CD4-positive, alpha-beta T cell (primary cell): ENCODE data around the gene PTPRN2. TPM values are rescaled to one million over a fixed set of nuclear protein-coding genes. Genes with fewer than 3 reads are reported as not detected.

Experiments
- ATAC-seq: fragments of 200-7000 bp; cut with Tn5 transposase; one replicate; pipeline ENCODE4 v1.10.0; 2022; ENCODE audit warnings: mild to moderate bottlenecking; ENCODE audit not compliant: poor library complexity
- CTCF ChIA-PET: fragments of 350-600 bp; sonication (Branson Sonifier 250); formaldehyde crosslinking; loops from one replicate; lab custom pipeline; 2021; ENCODE audit warnings: antibody characterized with exemption, inconsistent platforms; lab: Charles Lee
- POLR2A ChIA-PET: fragments of 350-600 bp; sonication (Branson Sonifier 250); formaldehyde crosslinking; loops from one replicate; lab custom pipeline; 2021; ENCODE audit warnings: antibody characterized with exemption, inconsistent platforms; lab: Charles Lee
- DNase-seq, 14 experiments: peaks; one replicate each; pipeline ENCODE4 v3.0.0-alpha.2; 2013 to 2020; ENCODE audit warnings: mixed read lengths in 2 of 14
- H3K27ac ChIP-seq, 2 donors: one replicate each; pipeline versions ENCODE4 v1.5.1 to v1.7.0; 2013; ENCODE audit warnings: low read length in 2 of 2, low read depth in 1 of 2, mild to moderate bottlenecking in 1 of 2
- H3K27me3 ChIP-seq, 2 experiments: 1 replicate in 1 of 2; 2 replicates in 1 of 2; pipeline versions ENCODE4 v1.6.1 to v1.7.0; 2013; ENCODE audit warnings: low read length in 2 of 2, control low read depth in 1 of 2, mild to moderate bottlenecking in 1 of 2, moderate library complexity in 1 of 2; ENCODE audit not compliant: insufficient read depth in 2 of 2, control insufficient read depth in 1 of 2
- H3K36me3 ChIP-seq: one replicate; pipeline ENCODE4 v1.6.1; 2013; ENCODE audit warnings: low read length, control low read depth; ENCODE audit not compliant: insufficient read depth
- H3K4me1 ChIP-seq: one replicate; pipeline ENCODE4 v1.6.1; 2013; ENCODE audit warnings: low read length, control low read depth; ENCODE audit not compliant: insufficient read depth
- H3K4me3 ChIP-seq: one replicate; pipeline ENCODE4 v1.5.1; 2013; ENCODE audit warnings: mild to moderate bottlenecking, low read length, moderate library complexity
- H3K9me3 ChIP-seq, 2 experiments: 1 replicate in 1 of 2; 2 replicates in 1 of 2; pipeline versions ENCODE4 v1.6.1 to v1.7.0; 2013; ENCODE audit warnings: low read length in 2 of 2, mild to moderate bottlenecking in 2 of 2, control low read depth in 1 of 2, moderate library complexity in 1 of 2; ENCODE audit not compliant: control insufficient read depth in 1 of 2, insufficient read depth in 1 of 2
- H3K27ac Mint-ChIP-seq: one replicate; pipeline ENCODE4 v1.8.0; 2020; ENCODE audit warnings: mixed read lengths
- H3K27me3 Mint-ChIP-seq: one replicate; pipeline ENCODE4 v1.8.0; 2021; ENCODE audit warnings: mixed read lengths
- H3K36me3 Mint-ChIP-seq: one replicate; pipeline ENCODE4 v1.8.0; 2021; ENCODE audit warnings: low read depth, mixed read lengths
- H3K4me1 Mint-ChIP-seq: one replicate; pipeline ENCODE4 v1.8.0; 2021; ENCODE audit warnings: low read depth, mixed read lengths
- H3K4me3 Mint-ChIP-seq: one replicate; pipeline ENCODE4 v1.8.0; 2020; ENCODE audit warnings: mild to moderate bottlenecking, mixed read lengths
- H3K9me3 Mint-ChIP-seq: one replicate; pipeline ENCODE4 v1.8.0; 2020; ENCODE audit warnings: mixed read lengths
- intact Hi-C, 2 experiments: fragments of 100-400 bp; cut with DNase I in 1 of 2; cut with micrococcal nuclease in 1 of 2; formaldehyde crosslinking; loops; one replicate each; pipeline versions ENCODE4 v1.15.1 to v1.9.0; 2023 to 2025; cut with DNase I, micrococcal nuclease
- total RNA-seq, 174 experiments: library from RNA in 2 of 174; stranded (reverse) in 2 of 174; gene quantifications; one replicate each; pipeline ENCODE4 v1.2.3 and lab custom pipeline; 2021 to 2026
- TF ChIP-seq, protein P1 (sequence below): fragments of 200-600 bp; IDR thresholded peaks from one replicate; pipeline ENCODE4 v1.8.0; 2022; ENCODE audit warnings: antibody characterized with exemption, mild to moderate bottlenecking

The PTPRN2 gene
- total RNA-seq, 2 experiments from 2014 or later: 0.34 to 0.44 TPM

DNA sequence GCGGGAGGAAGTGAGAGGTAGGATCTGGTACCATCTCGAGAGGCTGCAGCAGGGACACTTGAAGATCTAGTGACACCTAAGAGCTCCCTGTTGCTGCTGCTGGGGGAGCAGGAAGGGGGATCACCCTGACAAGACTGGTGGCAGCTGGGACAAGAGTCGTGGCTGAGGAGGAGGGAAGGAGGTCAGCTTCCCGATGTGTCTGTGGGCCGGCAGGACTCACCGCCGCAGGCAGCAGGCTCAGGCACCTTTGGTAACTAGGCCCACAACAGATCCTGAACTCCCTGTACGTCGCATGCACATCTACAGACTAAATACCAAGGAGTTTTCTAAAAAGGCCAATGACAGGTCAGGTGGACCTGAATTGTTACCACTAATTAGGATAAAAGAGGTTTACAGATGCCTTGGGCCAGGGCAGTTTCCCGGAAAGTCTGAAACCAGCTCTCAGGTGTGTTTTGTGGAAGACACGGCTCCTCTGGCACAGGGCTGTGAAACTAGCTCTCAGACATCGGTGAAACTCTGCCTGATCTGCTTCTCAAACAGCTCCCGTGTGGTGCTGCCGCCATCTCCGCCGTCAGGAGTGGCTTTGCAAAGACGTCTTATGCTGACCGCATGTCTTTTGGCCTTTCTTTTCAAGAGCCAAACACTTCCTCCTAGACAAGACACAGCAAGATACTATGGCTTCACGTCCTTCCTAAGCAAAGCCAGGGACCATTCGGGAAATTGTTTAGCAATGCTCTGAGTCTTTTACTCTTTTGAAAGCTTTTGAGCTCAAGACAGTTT lies 609.7 kb downstream of the PTPRN2 start:
- Mint-ChIP-seq H3K4me1 (no peaks in the 10 kb centered on the region), H3K36me3 (peaks cover 6% of the 10 kb centered on the region), H3K27me3 (peaks cover 11% of the 10 kb centered on the region), H3K4me3 (no peak overlapping the region), H3K27ac (no peak overlapping the region), H3K9me3 (peaks cover 5% of the 10 kb centered on the region)
- H3K4me1 ChIP-seq: no peaks in the 10 kb centered on the region
- intact Hi-C loops: no loop called here
- peaks cover 28 to 35% of the 10 kb centered on the region in 2 experiments for H3K9me3 ChIP-seq
- no peaks in the 10 kb centered on the region for H3K36me3 ChIP-seq
- no peak overlapping the region for H3K4me3 ChIP-seq
- H3K27ac ChIP-seq: no peak overlapping the region
- CTCF ChIA-PET: no interaction called here
- TF ChIP-seq, protein P1, sequence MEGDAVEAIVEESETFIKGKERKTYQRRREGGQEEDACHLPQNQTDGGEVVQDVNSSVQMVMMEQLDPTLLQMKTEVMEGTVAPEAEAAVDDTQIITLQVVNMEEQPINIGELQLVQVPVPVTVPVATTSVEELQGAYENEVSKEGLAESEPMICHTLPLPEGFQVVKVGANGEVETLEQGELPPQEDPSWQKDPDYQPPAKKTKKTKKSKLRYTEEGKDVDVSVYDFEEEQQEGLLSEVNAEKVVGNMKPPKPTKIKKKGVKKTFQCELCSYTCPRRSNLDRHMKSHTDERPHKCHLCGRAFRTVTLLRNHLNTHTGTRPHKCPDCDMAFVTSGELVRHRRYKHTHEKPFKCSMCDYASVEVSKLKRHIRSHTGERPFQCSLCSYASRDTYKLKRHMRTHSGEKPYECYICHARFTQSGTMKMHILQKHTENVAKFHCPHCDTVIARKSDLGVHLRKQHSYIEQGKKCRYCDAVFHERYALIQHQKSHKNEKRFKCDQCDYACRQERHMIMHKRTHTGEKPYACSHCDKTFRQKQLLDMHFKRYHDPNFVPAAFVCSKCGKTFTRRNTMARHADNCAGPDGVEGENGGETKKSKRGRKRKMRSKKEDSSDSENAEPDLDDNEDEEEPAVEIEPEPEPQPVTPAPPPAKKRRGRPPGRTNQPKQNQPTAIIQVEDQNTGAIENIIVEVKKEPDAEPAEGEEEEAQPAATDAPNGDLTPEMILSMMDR: no peak
- ATAC-seq (no peak), DNase-seq (no peak)
- POLR2A ChIA-PET: no interaction called here
- no peaks in the 10 kb centered on the region for H3K27me3 ChIP-seq

DNA sequence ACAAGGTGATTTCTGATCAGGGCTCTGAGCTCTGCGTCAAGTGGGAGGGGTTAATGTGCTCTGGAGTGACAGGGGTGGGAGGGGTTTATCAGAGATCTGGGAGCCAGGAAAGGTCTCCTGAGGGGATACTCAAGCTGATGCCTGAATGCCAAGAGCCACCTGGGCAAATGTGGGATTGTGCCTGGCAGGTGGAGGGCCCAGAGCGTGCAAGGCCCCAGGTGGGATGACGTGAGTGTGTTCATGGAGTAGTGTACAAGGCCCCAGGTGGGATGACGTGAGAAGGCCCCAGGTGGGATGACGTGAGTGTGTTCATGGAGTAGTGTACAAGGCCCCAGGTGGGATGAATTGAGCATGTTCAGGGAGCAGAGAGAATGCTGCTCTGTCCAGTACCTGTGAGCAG lies 610.3 kb downstream of the PTPRN2 start:
- TF ChIP-seq, protein P1: no peak
- intact Hi-C loops: no loop called here
- Mint-ChIP-seq H3K27me3 (peaks cover 11% of the 10 kb centered on the region), H3K4me1 (no peaks in the 10 kb centered on the region), H3K9me3 (peaks cover 5% of the 10 kb centered on the region), H3K36me3 (peaks cover 6% of the 10 kb centered on the region), H3K27ac (no peak overlapping the region), H3K4me3 (no peak overlapping the region)
- no peak overlapping the region for H3K4me3 ChIP-seq
- H3K4me1 ChIP-seq: no peaks in the 10 kb centered on the region
- ATAC-seq (no peak), DNase-seq (no peak)
- POLR2A ChIA-PET: no interaction called here
- H3K36me3 ChIP-seq: no peaks in the 10 kb centered on the region
- no peaks in the 10 kb centered on the region for H3K27me3 ChIP-seq
- CTCF ChIA-PET: no interaction called here
- peaks cover 32 to 41% of the 10 kb centered on the region in 2 experiments for H3K9me3 ChIP-seq
- H3K27ac ChIP-seq: no peak overlapping the region

DNA sequence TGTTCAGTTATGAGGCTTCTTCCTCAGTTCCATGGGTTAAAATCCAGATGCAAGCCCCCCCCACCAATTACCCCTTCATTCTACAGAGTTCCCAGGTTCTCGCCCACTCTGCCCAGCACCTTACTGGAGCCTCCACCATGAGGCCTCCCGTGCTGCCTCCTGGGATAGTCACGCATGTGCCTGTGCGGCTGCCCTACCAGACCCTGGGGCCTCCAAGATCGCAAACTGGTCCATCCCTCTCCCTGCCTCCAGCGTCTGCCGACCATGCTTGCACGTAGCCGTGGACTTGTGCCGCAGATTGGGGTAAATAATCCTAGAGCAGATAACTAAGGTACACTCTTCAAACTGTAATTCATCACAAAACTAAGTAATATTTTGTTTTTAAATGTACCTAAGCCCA lies 611.2 kb downstream of the PTPRN2 start:
- Histone ChIP-seq H3K4me1 (no peaks in the 10 kb centered on the region), H3K27me3 (no peaks in the 10 kb centered on the region), H3K4me3 (no peak overlapping the region), H3K36me3 (no peaks in the 10 kb centered on the region), H3K9me3 (peaks cover 32 to 43% of the 10 kb centered on the region in 2 experiments), H3K27ac (no peak overlapping the region)
- intact Hi-C loops: no loop called here
- ATAC-seq: no peak
- peaks cover 11% of the 10 kb centered on the region for H3K27me3 Mint-ChIP-seq
- H3K36me3 Mint-ChIP-seq: peaks cover 6% of the 10 kb centered on the region
- no peak overlapping the region for H3K27ac Mint-ChIP-seq
- ChIA-PET CTCF (no interaction called here), POLR2A (no interaction called here)
- no peak overlapping the region for H3K4me3 Mint-ChIP-seq
- TF ChIP-seq, protein P1: no peak
- peaks cover 5% of the 10 kb centered on the region for H3K9me3 Mint-ChIP-seq
- no peaks in the 10 kb centered on the region for H3K4me1 Mint-ChIP-seq
- DNase-seq: no peak
